ENCODE data around the gene GRPEL1.

GRPEL1 gene

DNA sequence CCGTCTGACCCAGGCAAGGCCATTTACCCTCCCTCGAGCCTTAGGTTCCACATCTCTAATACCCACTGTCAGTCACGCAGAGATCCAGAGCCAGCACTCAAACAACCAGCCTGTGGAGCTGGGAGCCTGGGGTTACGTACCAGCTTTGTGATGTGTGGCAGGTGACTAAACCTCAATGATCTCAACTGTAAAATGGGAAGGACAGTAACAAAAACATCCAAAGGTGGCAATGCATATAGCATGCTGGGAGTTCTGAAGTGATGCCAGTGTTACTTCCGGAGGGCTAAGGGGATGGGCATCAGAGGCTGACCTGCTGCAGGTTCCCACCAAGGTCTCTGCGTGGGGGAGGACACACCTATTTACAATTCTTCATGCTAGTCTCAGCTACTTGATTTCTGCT is 6.0 kb downstream of the GRPEL1 start:
- DNase-seq, result no peak

DNA sequence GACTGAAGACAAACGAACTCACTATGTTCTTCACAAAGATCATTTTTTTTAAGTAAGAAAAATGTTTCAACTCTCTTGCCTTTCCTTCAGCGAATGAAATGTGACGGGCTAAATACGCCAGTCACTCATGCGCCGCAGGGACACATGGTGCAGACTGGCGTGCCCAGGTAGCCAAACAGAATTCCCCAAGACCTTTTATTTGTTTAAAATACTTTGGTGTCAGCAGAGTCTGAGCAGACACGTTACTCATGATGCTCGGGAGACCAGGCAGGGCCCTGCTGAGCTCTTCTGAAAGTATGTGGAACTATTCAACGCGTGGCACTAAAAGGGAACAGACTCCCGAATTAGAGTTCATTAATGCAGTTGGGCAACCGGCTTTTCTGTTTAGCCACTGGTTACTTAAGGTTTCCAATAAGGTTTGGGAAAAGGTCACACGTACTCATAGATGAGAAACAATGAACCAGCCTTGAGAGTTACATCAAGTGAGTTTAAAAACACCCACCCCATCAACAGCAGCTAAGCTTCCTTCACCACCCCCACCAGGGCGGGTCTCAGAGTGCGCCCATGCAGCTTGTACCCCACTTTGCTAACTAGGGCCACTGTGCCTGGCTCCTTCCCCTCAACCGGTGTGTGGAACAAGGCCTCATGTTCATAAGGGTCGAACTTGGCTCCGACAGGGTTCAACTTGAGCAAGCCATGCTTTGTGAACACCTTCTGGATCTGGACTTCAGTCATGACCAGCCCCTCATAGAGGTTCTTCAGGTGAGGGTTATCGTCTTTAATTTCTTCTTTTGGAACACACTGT is 7.3 kb downstream of the GRPEL1 start:
- DNase-seq, result no peak

DNA sequence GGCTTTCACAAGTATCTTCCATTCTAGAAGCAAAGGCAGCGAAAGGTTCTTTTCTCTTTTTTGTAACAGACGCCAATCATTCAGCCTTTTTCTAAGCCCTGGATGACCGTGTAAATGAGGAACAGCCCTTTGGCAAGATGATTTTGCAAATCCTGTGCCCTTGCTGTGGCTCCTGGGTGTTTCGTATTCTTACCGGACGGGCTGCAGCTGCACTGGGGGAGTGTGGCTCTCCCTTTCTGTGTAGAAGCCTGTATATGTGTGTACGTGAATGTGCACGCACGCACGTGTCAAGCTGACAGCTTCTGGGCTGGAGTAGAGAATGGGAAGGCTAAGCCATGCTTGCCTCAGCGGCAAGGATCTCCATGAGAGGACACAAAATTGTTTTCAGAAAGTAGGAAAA is 8.2 kb downstream of the GRPEL1 start:
- no peak for DNase-seq

DNA sequence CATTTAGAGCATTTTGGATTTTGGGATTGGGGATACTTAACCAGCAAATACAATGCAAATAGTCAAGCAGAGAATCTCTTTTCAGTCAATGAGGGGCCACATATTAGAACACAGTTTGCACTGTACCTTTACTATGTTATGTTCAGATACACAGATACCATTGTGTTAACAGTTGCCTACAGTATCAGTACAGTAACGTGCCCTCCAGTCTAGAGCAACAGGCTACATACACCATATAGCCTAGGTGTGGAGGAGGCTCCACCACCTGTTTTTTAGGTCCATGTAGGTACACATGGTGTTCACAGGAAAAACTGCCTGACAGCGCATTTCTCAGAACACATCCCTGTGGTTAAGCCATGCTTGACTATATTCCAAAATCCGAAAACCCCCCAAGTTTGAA is 9.1 kb downstream of the GRPEL1 start:
- no peak for DNase-seq

DNA sequence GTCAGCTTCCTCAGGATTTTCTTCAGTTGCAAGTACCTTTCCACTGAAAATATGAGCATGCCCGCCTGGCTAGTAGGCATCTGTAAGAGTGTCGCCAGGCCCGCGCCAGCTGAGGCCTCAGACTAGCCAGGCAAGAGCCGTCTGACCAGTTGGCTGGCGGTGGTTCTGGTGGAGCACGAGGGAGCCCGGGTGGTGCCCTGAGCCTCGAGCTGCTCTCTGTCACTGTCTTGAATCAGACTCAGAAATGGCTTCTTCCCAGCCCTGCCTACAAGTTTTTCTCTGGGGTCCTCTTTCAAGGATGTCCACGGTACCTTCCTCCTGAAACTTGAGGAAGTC is 11.9 kb downstream of the GRPEL1 start:
- no peak for DNase-seq

DNA sequence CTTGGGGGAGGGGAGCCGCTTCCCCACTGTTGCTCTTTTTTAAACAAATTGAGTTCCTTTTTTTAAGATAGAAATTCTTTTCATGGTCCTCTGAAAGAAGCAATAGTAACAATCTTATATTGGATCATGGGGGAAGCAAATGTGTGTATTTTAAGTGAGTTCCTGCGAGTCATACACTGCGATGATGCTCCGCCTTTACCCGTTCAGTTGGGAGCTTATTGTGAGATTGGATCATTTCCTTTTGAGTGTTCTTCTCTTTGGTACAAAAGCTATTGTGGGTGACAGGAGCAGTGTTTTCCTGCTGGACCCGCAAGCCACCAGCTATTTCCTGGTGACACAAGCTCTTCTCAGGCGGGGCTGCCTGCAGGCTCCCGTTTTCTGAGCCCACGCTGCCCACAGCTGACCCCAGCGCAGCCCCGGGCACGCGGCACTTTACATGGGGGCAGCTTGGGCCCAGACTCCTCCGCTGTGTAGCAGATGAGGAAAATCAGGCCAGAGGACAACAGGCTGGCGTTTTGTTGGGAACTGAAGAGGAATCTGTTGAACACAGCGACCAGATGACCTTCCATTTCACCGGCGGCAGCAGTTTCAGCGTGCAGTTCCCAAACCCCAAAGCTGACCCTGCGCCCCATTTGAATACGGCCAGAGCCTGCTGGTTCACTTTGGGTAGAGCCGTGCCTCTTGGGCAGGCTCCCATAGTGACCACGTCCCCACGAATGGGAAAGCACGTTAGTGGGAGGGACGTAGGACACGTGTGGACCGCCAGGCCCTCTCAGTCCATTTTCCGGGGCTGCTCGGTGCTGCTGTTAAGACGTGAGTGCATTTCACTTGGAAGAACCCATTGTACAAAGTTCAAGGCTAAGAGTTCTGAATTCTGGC is 12.5 kb downstream of the GRPEL1 start:
- no peak for DNase-seq

DNA sequence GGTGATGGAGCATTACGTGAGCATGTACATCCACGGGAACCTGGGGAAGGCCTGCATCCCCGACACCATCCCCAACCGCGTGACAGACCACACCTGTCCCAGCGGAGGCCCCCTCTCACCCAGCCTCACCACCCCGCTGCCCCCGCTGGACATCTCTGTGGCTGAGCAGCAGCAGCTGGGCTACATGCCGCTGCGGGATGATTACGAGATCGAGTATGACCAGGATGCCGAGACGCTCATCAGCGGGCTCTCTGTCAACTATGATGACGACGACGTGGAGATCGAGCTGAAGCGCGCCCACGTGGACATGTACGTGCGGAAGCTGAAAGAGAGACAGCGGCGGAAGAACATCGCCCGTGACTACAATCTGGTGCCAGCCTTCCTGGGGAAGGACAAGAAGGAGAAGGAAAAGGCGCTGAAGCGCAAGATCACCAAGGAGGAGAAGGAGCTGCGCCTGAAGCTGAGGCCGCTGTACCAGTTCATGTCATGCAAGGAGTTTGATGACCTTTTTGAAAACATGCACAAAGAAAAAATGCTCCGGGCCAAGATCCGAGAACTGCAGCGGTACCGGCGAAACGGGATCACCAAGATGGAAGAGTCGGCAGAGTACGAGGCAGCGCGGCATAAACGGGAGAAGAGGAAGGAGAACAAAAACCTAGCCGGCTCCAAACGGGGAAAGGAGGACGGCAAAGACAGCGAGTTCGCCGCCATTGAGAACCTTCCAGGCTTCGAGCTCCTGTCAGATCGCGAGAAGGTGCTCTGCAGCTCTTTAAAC is 13.6 kb downstream of the GRPEL1 start:
- DNase-seq, result no peak

DNA sequence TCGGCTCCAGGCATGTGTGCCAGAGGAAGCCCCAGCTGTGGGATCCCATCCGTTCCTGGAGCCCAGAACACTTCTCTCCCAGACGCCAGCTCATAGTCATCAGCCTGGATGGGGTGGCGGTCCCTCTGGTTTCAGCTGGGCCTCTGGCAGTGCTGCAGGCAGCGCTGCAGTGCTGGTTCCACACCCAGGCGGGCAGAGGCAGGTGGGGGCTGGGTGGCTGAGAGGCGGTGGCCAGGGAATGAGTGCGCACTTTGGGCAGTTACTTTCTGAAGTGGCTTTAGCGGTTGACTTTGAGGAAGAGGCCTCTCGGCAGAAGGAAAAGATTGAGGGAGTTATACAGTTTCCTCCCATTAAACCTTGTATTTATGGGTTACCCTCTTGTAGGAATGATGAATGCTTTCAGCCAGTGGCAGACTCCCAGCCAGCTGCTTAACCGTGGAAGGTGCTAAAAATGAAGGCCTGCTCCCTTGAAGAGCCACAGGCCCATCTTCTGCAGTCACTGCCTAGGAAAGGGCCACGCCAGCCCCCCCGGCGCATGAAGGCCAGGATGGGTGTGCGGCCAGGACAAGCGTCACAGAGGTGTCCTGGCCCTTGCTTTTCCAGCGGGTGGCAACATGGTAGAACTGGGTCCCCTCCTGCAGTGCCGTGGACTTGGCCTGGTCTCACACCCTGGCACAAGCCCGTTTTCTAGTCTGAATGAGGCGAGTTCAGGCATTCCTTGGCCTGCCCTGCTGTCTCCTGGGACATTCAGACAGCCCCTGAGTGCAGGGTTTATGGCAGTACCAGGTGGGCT is 14.7 kb downstream of the GRPEL1 start:
- no peak for DNase-seq

DNA sequence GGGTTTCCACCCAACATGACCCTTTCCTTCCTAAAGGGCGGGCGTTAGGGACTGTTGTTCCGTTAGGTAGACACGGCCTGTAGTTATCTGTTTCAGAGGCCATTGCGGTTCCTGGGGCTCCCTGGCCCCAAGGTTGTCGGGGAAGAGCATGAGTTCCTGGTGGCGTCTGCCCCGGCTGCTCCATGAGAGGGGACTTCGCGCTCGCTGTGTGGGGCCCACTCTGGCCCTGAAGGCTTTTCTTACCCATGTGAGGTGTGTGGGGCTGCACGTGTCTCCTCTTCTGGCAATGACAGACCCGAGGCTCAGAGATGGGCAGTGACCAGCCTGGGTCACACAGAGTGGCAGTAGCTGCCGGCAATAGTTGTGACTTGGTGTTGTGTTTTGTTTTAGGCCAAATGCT is 15.6 kb downstream of the GRPEL1 start:
- DNase-seq, result no peak

DNA sequence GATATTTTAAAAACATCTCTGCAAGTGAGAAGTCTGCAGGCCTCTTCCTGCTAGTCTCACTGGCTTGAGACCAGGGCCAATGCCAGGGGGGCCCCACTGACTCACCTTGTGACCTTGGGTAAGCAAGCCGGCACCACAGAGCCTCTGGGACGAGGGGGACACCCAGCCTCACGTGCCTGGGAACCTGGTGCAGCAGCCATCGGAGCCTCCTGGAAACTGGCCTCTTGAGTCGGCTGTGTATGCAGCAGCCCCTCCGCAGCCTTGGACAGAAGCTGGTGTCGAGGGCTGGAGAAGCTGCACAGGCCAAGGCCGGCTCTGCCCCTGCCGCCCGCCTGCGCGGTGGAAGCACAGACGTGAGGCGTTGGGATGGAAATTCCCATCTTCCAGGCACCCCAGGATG is 16.0 kb downstream of the GRPEL1 start:
- no peak for DNase-seq

DNA sequence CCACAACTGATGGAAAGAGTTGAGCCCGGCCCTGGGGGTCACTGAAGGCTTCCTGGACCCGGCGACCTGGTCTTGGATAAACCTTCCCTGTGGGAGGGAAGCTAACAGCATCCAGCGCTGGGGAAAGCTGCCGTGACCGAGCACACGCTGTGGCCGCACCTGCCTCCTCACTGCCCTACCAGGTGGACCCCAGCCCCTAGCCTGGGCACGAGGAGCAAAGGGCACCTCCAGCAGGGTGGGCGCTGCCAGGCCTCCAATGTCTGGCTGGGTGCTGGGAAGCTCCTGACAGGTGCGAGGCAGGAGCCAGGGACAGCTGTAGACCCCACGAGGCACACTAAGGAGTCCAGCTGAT is 16.7 kb downstream of the GRPEL1 start:
- DNase-seq, result no peak

DNA sequence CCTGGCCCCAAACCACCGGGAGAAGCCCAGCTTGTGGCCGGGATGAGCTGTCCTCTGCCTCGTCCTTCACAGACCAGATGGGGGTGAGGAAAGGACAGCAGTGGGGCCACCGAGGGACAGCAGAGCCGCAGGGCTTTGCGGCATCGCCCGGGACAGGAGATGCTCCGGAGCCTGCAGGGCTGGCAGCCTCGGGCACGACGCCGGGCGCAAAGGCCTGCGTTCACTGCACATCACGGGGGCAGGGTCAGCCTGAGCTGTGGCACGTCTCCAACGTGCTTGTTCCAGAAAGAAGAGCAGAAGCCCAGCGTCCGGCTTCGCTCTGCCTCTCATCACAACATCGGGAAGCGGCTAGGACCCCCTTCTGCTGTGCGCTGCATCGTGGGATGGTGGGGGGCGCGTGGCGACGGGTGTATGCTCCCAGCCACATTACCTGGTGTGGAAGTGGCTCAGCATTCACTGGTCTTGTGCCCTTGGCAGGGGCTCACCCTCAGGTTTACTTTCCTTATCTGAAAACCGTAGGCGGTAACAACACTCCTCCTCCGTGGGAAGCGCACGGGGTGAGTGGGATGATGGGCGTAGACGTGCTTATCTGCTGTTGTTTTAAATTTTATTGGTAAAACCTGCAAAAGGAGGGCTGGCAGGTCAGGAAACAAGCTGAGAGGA is 17.3 kb downstream of the GRPEL1 start:
- DNase-seq, result no peak

DNA sequence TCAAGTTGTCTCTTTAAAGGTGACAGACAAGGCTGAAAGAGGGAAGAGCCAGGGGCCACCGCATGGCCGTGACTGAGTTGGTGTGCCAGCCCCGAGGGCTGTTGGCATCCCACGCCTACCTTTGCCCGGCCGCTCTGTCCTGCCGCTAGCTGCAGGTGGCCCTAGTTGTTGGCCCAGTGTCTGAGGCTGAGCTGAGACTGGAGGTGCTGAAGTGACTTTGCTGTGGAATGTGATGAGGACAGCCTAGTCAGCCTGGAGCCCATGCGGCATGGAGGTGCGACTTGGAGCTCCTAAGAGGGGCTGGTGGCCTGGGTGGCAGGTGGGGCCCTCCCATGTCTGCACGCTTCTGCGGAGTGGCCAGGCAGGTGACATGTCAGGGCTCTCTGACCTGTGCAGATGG is 18.1 kb downstream of the GRPEL1 start:
- DNase-seq, result no peak

DNA sequence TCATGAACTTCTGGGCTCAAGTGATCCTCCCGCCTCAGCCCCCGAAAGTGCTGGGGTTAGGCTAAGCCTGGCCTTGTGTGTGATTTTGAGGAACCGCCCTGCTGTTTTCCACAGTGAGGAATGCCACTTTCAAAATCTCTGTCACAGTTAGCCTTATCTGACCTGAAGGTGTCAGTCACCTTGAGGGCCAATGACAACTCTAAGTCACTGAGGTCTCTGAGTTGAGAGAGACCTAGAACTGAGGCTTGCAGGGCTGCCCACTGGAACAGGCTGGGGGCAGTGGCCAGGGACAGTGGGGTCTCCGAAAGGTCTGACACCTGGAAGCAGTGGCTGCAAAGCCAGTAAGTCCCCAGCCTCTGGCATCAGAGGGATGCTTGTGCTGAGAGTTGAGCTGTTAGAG is 18.6 kb downstream of the GRPEL1 start:
- no peak for DNase-seq

DNA sequence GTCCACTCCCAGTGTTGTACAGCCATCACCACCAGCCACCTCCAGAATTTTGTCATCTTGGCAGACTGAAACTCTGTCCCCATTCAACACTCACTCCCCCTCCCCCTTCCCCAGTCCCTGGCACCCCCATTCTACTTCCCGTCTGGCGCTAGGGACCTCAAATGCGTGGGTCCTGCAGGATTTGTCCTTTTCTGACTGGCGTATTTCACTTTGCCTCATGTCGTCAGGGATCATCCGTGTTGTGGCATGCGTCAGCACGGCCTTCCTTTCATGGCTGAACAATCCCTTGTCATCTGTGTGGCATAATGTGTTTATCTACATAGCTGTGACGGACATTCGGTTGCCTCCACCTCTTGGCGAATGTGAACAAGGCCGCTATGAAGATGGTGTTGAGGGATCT is 19.2 kb downstream of the GRPEL1 start:
- no peak for DNase-seq

DNA sequence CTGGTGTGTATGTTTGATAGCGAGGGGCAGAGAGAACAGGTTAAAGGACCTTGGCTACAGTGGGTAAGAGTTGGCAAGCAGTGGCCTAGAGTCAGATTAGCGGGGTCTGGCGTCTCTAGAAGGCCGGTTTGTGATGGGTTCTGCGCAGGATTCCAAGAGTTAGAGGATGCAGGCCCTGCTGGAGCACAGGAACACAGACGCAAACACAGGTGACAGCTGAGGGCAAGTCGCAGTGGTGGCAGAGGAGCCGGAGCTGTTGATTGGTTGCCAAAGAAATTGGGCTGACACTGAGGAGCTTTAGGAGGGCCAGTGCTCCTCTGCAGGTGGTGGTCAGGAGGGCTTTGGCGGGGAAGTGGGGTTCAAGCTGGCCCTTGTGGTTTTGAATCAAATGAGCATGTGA is 20.9 kb downstream of the GRPEL1 start:
- DNase-seq, result no peak

DNA sequence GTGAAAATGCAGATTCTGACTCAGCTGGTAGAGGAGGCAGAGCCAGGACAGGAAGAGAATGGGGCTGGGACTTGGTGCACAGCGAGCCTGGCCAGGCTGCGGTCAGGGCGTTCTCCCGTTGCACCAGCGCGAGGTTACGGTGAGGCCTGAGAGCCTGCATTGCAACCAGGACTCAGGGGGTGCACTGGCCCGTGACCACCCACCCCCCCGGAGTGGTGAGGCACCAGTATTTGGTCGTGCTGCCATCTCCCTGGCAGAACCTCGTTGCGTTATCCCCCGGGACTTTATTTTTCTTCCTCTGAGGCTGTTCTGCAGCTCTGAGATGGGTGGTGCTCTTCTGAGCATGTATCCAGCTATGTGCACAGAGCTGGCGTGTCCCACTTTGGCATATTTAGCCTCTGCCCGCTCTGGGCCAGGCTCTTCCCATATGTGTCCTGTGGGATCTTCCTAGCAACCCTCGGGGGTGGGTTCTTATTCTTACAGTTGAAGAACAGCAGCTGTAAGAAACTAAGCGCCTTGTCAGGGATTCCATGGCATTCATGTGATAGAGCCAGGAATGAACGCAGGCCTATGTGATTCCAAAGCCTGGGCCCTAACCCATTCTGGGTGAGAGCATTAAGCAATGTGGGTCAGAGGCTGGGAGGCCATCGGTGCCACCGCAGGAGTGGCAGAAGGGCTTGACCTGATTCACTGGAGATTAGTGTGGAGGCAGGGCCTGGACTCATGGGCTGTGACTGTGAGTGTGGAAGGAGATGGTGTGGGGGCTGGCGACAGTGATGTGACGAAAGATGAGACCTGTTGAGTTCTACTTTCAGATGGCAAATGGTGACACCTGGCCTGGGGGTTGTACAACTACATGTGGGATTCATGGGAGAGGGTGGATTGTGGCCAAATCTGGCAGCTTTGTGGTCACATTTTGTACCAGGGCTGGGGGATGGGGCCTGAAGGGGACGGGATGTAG is 21.6 kb downstream of the GRPEL1 start:
- DNase-seq, result no peak

DNA sequence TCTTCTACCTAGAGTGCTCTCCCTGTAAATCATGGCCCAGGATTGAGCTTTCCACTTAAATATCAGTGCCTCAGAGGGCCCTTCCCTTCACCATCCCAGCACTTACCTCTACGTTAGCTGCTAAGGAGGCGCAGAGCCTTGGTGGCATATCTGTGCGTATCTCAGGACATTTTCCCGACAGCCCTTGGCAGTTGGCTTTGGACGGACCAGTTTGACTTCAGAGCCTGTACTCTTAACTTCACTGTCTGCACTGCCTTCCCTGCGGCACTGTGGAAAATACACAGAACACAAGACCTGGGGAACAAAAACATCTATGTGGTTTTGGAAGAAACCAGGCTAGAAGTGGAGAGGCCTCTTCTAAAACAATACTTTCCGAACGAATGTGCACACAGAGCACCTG is 22.3 kb downstream of the GRPEL1 start:
- DNase-seq, result no peak

DNA sequence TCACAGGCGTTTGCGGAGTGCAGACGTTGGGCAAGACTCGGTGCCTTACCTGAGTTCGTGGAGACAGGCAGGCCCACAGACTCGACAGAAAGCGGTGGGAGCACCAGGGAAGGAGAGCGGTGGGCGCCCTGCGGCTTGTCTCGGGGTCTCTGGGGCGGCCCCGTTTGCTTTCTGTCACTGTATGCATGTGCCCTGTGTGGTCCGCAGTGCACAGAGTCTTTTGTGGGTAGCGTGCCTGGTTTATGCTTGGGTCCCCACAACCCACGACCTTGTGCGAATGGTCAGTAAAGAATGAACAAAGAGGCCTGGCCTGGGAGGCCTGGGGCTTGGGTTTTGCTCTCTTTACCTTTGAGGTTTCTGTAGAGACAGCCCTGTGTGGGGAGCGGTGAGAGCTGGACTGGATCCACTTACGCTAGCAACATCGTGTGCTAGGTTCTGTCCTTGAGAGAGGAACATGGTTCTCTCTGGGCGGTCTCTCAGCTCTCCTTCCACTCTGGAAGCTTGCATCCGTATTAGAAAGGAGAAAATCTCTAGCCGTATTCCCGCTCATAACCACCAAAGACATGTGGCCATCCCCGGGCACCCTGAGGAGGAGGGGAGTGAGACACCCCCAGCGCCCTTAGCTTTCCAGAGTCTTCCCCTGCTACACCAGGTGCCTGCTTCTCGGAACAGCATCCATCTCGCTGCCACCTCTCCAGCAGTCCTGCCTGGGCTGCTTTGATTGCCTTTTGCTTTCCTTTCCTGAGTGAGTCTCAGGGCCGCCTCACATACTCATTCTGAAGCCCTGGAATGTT is 23.5 kb downstream of the GRPEL1 start:
- DNase-seq, result no peak
